ENCODE data around the gene OR10H5.
"Not testable (repeated sequence)": the region's sequence is repeated elsewhere in the genome, so short reads cannot be mapped to it uniquely, and the experiment has no call there.

The OR10H5 gene

GRCh38 chr19:15787611-15788155, at the start of gene OR10H5:
OR10H5 (plus strand) TSS chr19:15787661; CDS start chr19:15794049, 6,388 bp downstream.
- no peak for DNase-seq

- no peak for DNase-seq
Measured at GRCh38 chr19:15737722-15738121, 49.7 kb upstream of the OR10H5 start, which contains the start of gene OR10H3. OR10H3 (plus strand) TSS chr19:15737985; CDS start chr19:15741393, 3,408 bp downstream.

- no peak for DNase-seq
Measured at GRCh38 chr19:15740785-15741184, 46.7 kb upstream of the OR10H5 start.

- DNase-seq: no peak
Measured at GRCh38 chr19:15748239-15748638, 39.2 kb upstream of the OR10H5 start.

- DNase-seq: no peak
Measured at GRCh38 chr19:15758379-15758778, 29.1 kb upstream of the OR10H5 start.

- no peak for DNase-seq
Measured at GRCh38 chr19:15759962-15760565, 27.4 kb upstream of the OR10H5 start.

- no peak for DNase-seq
Measured at GRCh38 chr19:15769586-15769985, 17.9 kb upstream of the OR10H5 start.

- DNase-seq: not testable (repeated sequence)
Measured at GRCh38 chr19:15774159-15774558, 13.3 kb upstream of the OR10H5 start.

GRCh38 chr19:15775249-15775648, 12.2 kb upstream of the OR10H5 start:
- no peak for DNase-seq

GRCh38 chr19:15776264-15776663, 11.2 kb upstream of the OR10H5 start:
- no peak for DNase-seq

GRCh38 chr19:15776991-15777970, 10.2 kb upstream of the OR10H5 start:
- no peak for DNase-seq

GRCh38 chr19:15779756-15780476, 7.5 kb upstream of the OR10H5 start:
- no peak for DNase-seq

GRCh38 chr19:15780610-15781418, 6.6 kb upstream of the OR10H5 start:
- DNase-seq: no peak

GRCh38 chr19:15781661-15782060, 5.8 kb upstream of the OR10H5 start:
- no peak for DNase-seq

- no peak for DNase-seq
Measured at GRCh38 chr19:15782211-15782610, 5.2 kb upstream of the OR10H5 start.

- DNase-seq: not testable (repeated sequence)
Measured at GRCh38 chr19:15782896-15783295, 4.6 kb upstream of the OR10H5 start.

GRCh38 chr19:15788594-15789270, 1.3 kb downstream of the OR10H5 start:
- DNase-seq: no peak

GRCh38 chr19:15790096-15790495, 2.6 kb downstream of the OR10H5 start:
- no peak for DNase-seq

GRCh38 chr19:15794279-15794678, 6.8 kb downstream of the OR10H5 start:
- DNase-seq: not testable (repeated sequence)

GRCh38 chr19:15810335-15810734, 22.9 kb downstream of the OR10H5 start:
- DNase-seq: no peak

- no peak for DNase-seq
Measured at GRCh38 chr19:15811476-15811875, 24.0 kb downstream of the OR10H5 start.
